Thoracic aorta (tissue), 2 donors: ENCODE results near the gene PAM. TPM values are rescaled to one million over a fixed set of nuclear protein-coding genes. Genes with fewer than 3 reads are reported as not detected.

Experiments
- ATAC-seq: fragments of 150-250 bp; one replicate; pipeline ENCODE4 v1.8.0; 2017; ENCODE audit warnings: low read depth; ENCODE audit not compliant: insufficient number of reproducible peaks, low FRiP score
- DNase-seq: peaks from one replicate; pipeline ENCODE4 v3.0.0-alpha.2; 2020; ENCODE audit warnings: low spot score
- H3K27ac ChIP-seq, 2 donors: fragments of 200-600 bp; sonication (generic); 1 replicate in 1 of 2; 2 replicates in 1 of 2; pipeline ENCODE4 v1.5.1; 2016; ENCODE audit warnings: mild to moderate bottlenecking in 2 of 2, moderate library complexity in 2 of 2
- H3K27me3 ChIP-seq: fragments of 200-600 bp; sonication (generic); replicated peaks from 2 replicates; pipeline ENCODE4 v1.6.0; 2016; ENCODE audit warnings: mild to moderate bottlenecking; ENCODE audit not compliant: insufficient read depth
- H3K36me3 ChIP-seq: fragments of 200-600 bp; sonication (generic); one replicate; pipeline ENCODE4 v1.5.1; 2016
- H3K4me1 ChIP-seq, 2 donors: fragments of 200-600 bp; sonication (generic); 1 replicate in 1 of 2; 2 replicates in 1 of 2; pipeline versions ENCODE4 v1.5.1 to v1.6.0; 2016; ENCODE audit warnings: low read depth in 2 of 2, mild to moderate bottlenecking in 1 of 2; ENCODE audit not compliant: control insufficient read depth in 1 of 2
- H3K4me3 ChIP-seq: fragments of 200-600 bp; sonication (generic); 2 replicates; pipeline ENCODE4 v1.5.1; 2016; ENCODE audit warnings: mild to moderate bottlenecking
- H3K9me3 ChIP-seq: fragments of 200-600 bp; sonication (generic); 2 replicates; pipeline ENCODE4 v1.5.1; 2016
- CTCF ChIP-seq: fragments of 200-600 bp; sonication (generic); IDR thresholded peaks from one replicate; pipeline ENCODE4 v1.5.1; 2019; ENCODE audit warnings: antibody characterized with exemption
- total RNA-seq, 2 donors: library from RNA; depleted of rRNA; stranded (reverse); fragments of >200 nt; gene quantifications; one replicate each; pipeline versions ENCODE4 v1.1.0 to v1.2.3, GENCODE V29; 2016

Gene PAM
- total RNA-seq, 2 donors from 2014 or later = 571 to 806 TPM

GRCh38 chr5:102875721-102876123, 120.6 kb downstream of the PAM start:
- Histone ChIP-seq H3K27ac (no peak overlapping the region), H3K4me3 (no peak overlapping the region), H3K9me3 (no peaks in the 10 kb centered on the region), H3K27me3 (no peaks in the 10 kb centered on the region), H3K36me3 (peaks cover 3% of the 10 kb centered on the region), H3K4me1 (peaks cover 5 to 33% of the 10 kb centered on the region in 2 donors)
- ATAC-seq = no peak
- no peak for DNase-seq
- TF ChIP-seq CTCF = no peak

GRCh38 chr5:102876610-102877009, 121.5 kb downstream of the PAM start:
- no peak overlapping the region for H3K4me3 ChIP-seq
- ATAC-seq (no peak), DNase-seq (no peak)
- H3K4me1 ChIP-seq = peaks cover 5 to 27% of the 10 kb centered on the region in 2 donors
- H3K36me3 ChIP-seq = peaks cover 3% of the 10 kb centered on the region
- H3K27ac ChIP-seq = no peak overlapping the region
- no peaks in the 10 kb centered on the region for H3K9me3 ChIP-seq
- no peak for TF ChIP-seq CTCF
- no peaks in the 10 kb centered on the region for H3K27me3 ChIP-seq

- Histone ChIP-seq H3K4me3 (no peak overlapping the region), H3K27me3 (no peaks in the 10 kb centered on the region), H3K27ac (no peak overlapping the region), H3K9me3 (no peaks in the 10 kb centered on the region), H3K4me1 (peaks cover 5 to 18% of the 10 kb centered on the region in 2 donors), H3K36me3 (peaks cover 3% of the 10 kb centered on the region)
- no peak for ATAC-seq
- TF ChIP-seq CTCF = no peak
- DNase-seq = no peak
Observed at GRCh38 chr5:102879741-102880140, 124.6 kb downstream of the PAM start.

- DNase-seq (no peak), ATAC-seq (no peak)
- no peaks in the 10 kb centered on the region for H3K9me3 ChIP-seq
- no peaks in the 10 kb centered on the region for H3K27me3 ChIP-seq
- TF ChIP-seq CTCF = no peak
- H3K36me3 ChIP-seq = no peaks in the 10 kb centered on the region
- H3K4me3 ChIP-seq = no peak overlapping the region
- H3K27ac ChIP-seq = no peak overlapping the region
- H3K4me1 ChIP-seq = peaks cover 25 to 40% of the 10 kb centered on the region in 2 donors
Observed at GRCh38 chr5:102886586-102886985, 131.5 kb downstream of the PAM start.

- Histone ChIP-seq H3K36me3 (no peaks in the 10 kb centered on the region), H3K27ac (no peak overlapping the region), H3K27me3 (no peaks in the 10 kb centered on the region), H3K9me3 (no peaks in the 10 kb centered on the region), H3K4me3 (no peak overlapping the region), H3K4me1 (peaks cover 32 to 51% of the 10 kb centered on the region in 2 donors)
- TF ChIP-seq CTCF = no peak
- DNase-seq (no peak), ATAC-seq (no peak)
Observed at GRCh38 chr5:102888483-102888882, 133.4 kb downstream of the PAM start.
